GM21381 (cell line): ENCODE measurements around the gene RNFT2.
"Not testable (repeated sequence)": the region's sequence is repeated elsewhere in the genome, so short reads cannot be mapped to it uniquely, and the experiment has no call there.

Experiments
- ATAC-seq: cut with Tn5 transposase; IDR thresholded peaks from one replicate; pipeline ENCODE4 v1.9.1; 2021; ENCODE audit warnings: mild to moderate bottlenecking, moderate library complexity; ENCODE audit not compliant: unreplicated experiment

The RNFT2 gene

GRCh38 chr12:116742787-116743186 is 4.7 kb downstream of the RNFT2 start:
- ATAC-seq: not testable (repeated sequence)

- no peak for ATAC-seq
Measured at GRCh38 chr12:116744766-116745165, 6.7 kb downstream of the RNFT2 start.

- ATAC-seq: no peak
Measured at GRCh38 chr12:116745554-116745953, 7.4 kb downstream of the RNFT2 start.

GRCh38 chr12:116749884-116750283 is 11.8 kb downstream of the RNFT2 start:
- ATAC-seq: no peak

GRCh38 chr12:116750298-116750697 is 12.2 kb downstream of the RNFT2 start:
- ATAC-seq: no peak

- not testable (repeated sequence) for ATAC-seq
Measured at GRCh38 chr12:116754097-116754496, 16.0 kb downstream of the RNFT2 start.

- ATAC-seq: not testable (repeated sequence)
Measured at GRCh38 chr12:116754783-116755182, 16.7 kb downstream of the RNFT2 start.

- ATAC-seq: no peak
Measured at GRCh38 chr12:116759783-116760621, 21.9 kb downstream of the RNFT2 start.

- no peak for ATAC-seq
Measured at GRCh38 chr12:116760622-116761020, 22.5 kb downstream of the RNFT2 start.

GRCh38 chr12:116761499-116761898 is 23.4 kb downstream of the RNFT2 start:
- ATAC-seq: no peak

- no peak for ATAC-seq
Measured at GRCh38 chr12:116765271-116765670, 27.2 kb downstream of the RNFT2 start.

GRCh38 chr12:116766285-116766684 is 28.2 kb downstream of the RNFT2 start:
- ATAC-seq: no peak

GRCh38 chr12:116766746-116767145 is 28.6 kb downstream of the RNFT2 start:
- no peak for ATAC-seq

GRCh38 chr12:116771651-116772050 is 33.5 kb downstream of the RNFT2 start:
- no peak for ATAC-seq

- ATAC-seq: no peak
Measured at GRCh38 chr12:116773276-116773731, 35.2 kb downstream of the RNFT2 start.

- ATAC-seq: no peak
Measured at GRCh38 chr12:116774020-116774419, 35.9 kb downstream of the RNFT2 start.

- ATAC-seq: no peak
Measured at GRCh38 chr12:116777245-116777644, 39.1 kb downstream of the RNFT2 start.

GRCh38 chr12:116779597-116779996 is 41.5 kb downstream of the RNFT2 start:
- no peak for ATAC-seq

- ATAC-seq: no peak
Measured at GRCh38 chr12:116780942-116781341, 42.8 kb downstream of the RNFT2 start.

GRCh38 chr12:116783525-116784237 is 45.6 kb downstream of the RNFT2 start:
- no peak for ATAC-seq

- no peak for ATAC-seq
Measured at GRCh38 chr12:116784238-116784612, 46.1 kb downstream of the RNFT2 start.

GRCh38 chr12:116789562-116789961 is 51.4 kb downstream of the RNFT2 start:
- ATAC-seq: not testable (repeated sequence)
